M059J (cell line): Measurements from ENCODE around the gene BCL2L14. TPM values are rescaled to one million over a fixed set of nuclear protein-coding genes. Genes with fewer than 3 reads are reported as not detected.

Source experiments
- DNase-seq: peaks from one replicate; pipeline ENCODE4 v3.0.0-alpha.2; 2012; ENCODE audit warnings: low read depth
- total RNA-seq: library from RNA; depleted of rRNA; stranded (reverse); fragments of >200 nt; shearing (Covaris generic); gene quantifications from 2 replicates; pipeline ENCODE4 v1.2.3, GENCODE V29; 2014

Gene BCL2L14
- total RNA-seq, 1 experiment from 2014 or later: 0.05 TPM

DNA sequence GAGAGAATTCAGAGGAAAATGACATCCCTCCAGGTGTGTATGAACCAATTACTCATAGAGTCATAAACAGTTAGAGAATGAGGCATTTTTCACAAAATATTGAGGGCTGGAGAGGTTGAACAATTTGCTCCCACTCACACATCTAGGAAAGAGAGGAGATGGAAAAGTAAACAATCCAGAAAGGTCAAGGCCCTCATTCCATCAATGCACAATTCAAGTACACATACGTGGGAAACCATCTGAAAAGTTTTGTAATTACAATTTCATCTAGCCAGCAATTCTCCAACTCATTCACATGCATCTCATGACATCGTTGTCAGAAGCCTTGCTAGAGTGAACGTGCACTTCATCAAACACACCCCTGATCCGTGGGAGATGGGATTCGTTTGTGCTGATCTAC, 15.7 kb upstream of the BCL2L14 start:
- DNase-seq: no peak

- no peak for DNase-seq
Measured at GRCh38 chr12:12056951-12057350, 13.8 kb upstream of the BCL2L14 start.

DNA sequence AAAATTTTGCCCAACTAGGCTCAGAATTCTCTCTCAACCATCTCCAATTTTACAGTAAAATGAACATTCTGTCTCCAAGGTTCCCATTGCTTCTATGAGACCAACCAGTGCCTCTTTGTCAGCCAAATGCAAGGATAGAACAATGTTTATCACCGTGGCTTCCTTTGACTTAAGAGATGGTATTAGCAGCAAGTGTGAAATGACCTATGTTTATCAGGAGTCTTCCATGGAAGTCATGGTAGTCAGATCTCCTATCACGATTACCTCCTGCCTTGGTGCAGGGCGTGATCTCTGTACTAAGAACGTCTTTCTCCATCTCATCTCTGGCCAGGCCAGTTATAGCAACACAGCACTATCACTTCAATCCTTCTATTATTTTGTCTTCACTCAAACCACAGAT, 6.1 kb upstream of the BCL2L14 start:
- DNase-seq: no peak

DNA sequence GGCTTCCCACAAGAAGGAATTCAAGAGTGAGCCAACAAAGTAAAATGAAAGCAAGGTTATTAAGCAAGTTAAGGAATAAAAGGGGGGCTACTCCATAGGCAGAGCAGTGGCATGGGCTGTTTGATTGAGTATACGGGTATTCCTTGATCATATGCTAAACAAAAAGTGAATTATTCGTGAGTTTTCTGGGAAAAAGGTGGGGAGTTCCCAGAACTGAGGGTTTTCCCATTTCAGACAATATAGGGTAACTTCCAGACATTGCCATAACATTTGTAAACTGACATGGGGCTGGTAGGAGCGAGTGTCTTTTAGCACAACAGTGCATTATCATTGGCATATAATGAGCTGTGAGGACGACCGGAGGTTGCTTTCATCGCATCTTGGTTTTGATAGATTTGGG, 2.0 kb upstream of the BCL2L14 start:
- DNase-seq: no peak

- no peak for DNase-seq
Measured at GRCh38 chr12:12069821-12070548, 754 bp upstream of the BCL2L14 start.

GRCh38 chr12:12072064-12072760, 1.5 kb downstream of the BCL2L14 start:
- DNase-seq: no peak

DNA sequence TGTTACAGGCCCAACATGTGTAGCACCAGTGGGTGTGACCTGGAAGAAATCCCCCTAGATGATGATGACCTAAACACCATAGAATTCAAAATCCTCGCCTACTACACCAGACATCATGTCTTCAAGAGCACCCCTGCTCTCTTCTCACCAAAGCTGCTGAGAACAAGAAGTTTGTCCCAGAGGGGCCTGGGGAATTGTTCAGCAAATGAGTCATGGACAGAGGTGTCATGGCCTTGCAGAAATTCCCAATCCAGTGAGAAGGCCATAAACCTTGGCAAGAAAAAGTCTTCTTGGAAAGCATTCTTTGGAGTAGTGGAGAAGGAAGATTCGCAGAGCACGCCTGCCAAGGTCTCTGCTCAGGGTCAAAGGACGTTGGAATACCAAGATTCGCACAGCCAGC, 8.6 kb downstream of the BCL2L14 start:
- DNase-seq: peak; percentile 38

- DNase-seq: peak; percentile 60
Measured at GRCh38 chr12:12081836-12082497, 11.2 kb downstream of the BCL2L14 start.

DNA sequence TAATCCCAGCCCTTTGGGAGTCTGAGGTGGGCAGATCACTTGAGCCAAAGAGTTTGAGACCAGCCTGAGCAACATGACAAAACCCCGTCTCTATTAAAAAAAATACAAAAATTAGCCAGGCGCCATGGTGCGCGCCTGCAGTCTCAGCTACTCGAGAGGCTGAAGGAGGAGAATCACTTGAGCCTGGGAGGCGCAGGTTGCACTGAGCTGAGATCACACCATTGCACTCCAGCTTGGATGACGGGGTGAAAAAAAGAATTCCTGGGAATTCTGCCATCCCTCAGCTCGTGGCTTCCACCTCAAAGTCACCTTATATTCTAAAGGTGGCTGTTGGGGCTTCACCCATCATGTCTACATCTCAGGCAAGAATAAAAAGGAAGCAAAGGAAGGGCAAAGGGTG, 12.9 kb downstream of the BCL2L14 start:
- peak; percentile 12 for DNase-seq

- DNase-seq: no peak
Measured at GRCh38 chr12:12086362-12086761, 15.6 kb downstream of the BCL2L14 start.

- DNase-seq: no peak
Measured at GRCh38 chr12:12086973-12087692, 16.4 kb downstream of the BCL2L14 start.

GRCh38 chr12:12087693-12088034, 16.9 kb downstream of the BCL2L14 start:
- DNase-seq: no peak

- no peak for DNase-seq
Measured at GRCh38 chr12:12088147-12088546, 17.4 kb downstream of the BCL2L14 start.

DNA sequence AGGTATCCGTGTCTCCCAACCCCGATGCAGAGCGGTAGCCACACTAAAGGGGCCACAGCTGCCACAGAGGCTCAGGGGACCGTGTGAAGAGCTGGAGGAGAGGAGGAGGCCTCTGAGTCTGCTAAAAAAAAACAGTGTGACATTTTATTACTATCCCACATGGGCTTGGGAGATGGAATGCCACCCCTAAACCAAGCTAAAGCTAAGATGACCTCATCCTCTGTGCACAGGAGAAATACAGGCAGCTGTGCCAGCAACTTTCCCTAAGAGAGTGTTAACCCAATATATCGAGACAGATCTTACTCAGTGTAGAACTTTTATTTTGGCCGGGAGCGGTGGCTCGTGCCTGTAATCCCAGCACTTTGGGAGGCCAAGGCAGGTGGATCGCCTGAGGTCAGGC, 18.0 kb downstream of the BCL2L14 start:
- no peak for DNase-seq

DNA sequence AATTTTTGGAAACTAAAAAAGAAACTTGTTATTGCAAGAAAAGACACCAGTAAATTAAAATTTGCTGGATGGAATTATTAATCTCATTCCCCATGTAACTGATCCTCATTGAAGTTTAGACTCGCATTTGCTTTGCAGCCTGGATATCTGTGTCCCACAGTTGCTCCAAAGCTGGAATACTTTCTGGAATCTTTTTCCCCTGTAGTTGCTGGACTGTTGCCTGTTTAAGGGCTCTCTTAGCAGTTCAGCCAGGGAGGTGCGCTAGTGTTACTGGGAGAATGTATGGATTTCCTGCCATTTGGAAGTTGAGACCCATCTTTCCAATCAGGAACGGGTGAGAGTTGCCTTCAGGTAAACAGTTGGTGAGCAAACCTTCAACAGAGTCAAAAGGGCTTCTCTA, 20.3 kb downstream of the BCL2L14 start:
- DNase-seq: no peak

- DNase-seq: no peak
Measured at GRCh38 chr12:12091977-12092663, 21.4 kb downstream of the BCL2L14 start.

DNA sequence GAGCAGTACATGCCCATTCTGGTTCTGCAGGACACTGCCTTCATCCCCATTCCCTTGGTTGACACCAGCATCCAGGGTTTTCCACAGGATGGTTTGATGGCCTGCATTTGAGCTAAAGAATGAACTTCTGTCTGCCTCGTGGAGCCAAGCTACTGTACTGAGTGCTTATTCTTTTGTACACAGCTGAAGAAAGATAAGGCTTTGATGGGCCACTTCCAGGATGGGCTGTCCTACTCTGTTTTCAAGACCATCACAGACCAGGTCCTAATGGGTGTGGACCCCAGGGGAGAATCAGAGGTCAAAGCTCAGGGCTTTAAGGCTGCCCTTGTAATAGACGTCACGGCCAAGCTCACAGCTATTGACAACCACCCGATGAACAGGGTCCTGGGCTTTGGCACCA, 23.7 kb downstream of the BCL2L14 start:
- DNase-seq: no peak

DNA sequence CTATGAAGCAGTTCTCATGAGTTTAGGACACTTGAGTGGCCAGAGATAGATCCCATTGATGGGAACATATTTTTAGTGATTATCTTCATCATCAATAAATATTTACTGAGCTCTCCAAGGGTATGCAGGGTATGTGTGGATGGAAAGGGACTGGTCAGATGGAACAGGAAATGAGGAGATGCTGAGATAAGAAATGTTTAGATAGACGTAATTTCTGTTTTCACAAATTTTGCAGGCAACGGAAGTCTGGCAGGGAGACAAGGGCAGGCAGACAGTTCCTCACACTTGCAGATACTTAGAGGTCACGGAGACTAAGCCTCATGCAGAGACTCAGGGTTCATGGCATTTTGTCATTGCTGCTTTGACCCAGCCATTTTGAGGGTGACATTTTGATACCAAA, 24.3 kb downstream of the BCL2L14 start:
- DNase-seq: peak; percentile 42

DNA sequence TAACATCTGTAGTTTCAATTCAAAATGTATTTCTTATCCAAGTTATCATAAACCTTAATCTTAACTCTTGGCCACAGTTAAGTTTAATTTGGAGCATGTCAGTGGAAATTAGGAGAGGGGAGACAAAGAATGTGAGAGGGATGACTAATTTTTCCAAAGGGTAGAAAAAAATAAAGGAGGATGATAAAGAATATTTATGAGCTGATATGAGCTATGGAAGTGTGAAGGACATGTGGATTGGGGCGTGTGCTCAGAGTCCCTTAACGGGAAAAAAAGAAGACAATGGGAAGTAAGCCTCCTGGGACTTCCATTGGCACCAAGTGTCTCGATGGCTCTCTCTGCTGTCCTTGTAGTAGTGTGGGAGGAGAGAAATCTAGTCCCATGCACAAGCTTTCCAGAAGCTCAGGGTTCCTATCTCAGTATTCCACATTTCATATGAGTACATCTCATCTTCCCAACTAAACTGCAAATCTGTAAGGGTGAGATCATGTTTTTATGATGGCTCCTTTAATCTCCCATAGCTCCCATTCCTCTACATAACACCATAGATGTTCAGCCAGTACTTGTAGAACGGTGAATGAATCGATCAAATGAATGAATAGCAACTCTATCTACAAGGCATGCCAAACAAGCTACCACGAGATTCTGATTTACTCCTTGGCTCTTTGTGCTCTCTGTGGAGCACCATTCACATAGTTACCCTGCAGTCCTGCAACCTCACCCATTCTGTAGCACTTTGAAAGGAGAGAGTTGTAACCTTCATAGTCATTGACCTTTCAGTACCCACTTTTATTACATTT, 27.4 kb downstream of the BCL2L14 start:
- no peak for DNase-seq

GRCh38 chr12:12098691-12099015, 27.9 kb downstream of the BCL2L14 start:
- no peak for DNase-seq

DNA sequence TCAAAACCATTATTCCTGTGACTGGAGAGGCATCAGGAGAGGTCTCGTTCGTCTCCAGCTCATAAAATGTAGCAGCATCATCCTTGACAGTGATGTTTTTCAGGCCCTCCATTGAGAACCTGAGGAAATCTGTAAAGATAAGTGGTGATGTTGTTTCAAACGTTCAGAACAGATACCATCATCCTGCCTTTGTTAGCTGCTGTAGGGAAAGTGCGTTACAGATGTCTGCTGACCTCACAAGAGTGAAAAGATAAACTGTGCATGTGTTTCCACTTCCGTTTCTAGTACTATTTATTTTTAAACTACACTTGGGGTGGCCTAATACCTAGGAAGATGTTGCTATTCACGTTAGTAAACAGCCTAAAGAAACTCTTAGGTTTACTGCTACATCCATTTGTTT, 28.4 kb downstream of the BCL2L14 start:
- DNase-seq: no peak
